Fibroblast of peridontal ligament (primary cell): ENCODE results near the gene ARHGEF33.

ENCODE experiments used
- DNase-seq: peaks from one replicate; pipeline ENCODE4 v3.0.0-alpha.2; 2010; ENCODE audit errors: extremely low read depth

Gene ARHGEF33

DNA sequence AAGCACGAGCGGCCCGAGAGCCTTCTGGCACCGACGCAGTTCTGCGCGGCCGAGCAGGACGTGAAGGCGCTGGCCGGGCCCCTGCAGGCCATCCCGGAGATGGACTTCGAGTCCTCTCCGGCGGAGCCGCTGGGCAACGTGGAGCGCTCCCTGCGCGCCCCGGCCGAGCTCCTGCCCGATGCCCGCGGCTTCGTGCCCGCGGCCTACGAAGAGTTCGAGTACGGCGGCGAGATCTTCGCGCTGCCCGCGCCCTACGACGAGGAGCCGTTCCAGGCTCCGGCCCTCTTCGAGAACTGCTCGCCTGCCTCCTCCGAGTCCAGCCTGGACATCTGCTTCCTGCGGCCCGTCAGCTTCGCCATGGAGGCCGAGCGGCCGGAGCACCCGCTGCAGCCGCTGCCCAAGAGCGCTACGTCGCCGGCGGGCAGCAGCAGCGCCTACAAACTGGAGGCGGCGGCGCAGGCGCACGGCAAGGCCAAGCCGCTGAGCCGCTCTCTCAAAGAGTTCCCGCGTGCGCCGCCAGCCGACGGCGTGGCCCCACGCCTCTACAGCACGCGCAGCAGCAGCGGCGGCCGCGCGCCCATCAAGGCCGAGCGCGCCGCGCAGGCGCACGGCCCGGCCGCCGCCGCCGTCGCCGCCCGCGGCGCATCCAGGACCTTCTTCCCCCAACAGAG lies 70.4 kb downstream of the ARHGEF33 start:
- peak; percentile 71 for DNase-seq

GRCh38 chr2:38960609-38961320 lies 71.1 kb downstream of the ARHGEF33 start:
- DNase-seq, result no peak

DNA sequence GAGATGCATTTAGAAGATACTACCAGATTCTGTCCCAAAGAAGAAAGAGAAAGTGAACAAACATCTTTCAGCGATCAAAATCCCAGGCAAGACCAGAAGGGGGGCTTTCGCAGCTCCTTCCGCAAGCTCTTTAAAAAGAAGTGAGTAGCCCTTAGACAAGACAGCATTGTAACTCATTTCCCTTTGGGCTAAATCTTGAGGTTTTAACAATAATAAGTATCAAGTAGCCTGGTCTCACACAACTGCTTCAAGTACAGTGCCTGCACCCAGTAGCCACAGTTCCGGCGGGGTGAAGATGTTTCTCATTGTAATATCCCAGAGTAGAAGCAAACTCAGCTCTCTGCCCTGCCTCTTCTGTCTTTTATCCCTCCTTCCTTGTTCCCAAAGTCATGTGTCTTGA lies 76.3 kb downstream of the ARHGEF33 start:
- no peak for DNase-seq

- no peak for DNase-seq
Measured at GRCh38 chr2:38966678-38967077, 77.0 kb downstream of the ARHGEF33 start.

DNA sequence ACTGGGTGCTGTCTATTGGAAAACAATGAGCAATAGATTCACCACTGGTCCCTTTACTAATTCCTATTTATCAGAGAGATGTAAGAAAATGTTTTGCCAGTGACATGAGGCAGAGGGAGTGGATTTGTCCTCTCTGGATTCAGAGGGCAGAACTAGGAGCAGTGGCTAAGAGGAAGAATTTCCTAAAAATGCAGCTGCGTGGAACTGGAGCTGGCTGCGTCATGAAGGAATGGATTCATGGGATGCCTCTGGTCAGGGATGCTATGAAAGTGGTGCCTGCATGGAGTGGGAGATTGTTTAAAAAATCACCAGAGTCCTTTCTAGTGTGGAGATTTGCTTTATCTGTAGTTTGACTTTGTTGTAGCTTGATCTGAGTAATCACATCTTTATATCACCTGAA lies 78.3 kb downstream of the ARHGEF33 start:
- no peak for DNase-seq

DNA sequence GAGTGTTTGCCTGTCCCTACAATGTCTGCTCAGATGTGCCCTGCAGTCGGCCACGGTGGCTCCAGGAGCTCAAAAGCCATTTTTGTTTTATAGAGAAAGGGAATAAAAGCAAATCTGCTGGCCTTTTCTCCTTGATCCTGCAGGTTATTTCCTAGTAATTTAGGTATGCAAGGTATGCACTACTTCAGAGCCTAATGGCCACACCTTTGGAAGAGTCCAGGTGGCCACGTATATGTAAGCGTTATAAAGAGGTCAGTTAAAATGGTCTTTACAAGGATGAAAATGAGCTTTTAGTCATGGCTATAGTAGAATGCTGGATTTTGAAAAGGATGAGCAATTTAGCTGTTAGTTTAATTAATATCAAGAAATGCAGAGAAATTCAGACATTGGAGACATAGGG lies 81.7 kb downstream of the ARHGEF33 start:
- no peak for DNase-seq

DNA sequence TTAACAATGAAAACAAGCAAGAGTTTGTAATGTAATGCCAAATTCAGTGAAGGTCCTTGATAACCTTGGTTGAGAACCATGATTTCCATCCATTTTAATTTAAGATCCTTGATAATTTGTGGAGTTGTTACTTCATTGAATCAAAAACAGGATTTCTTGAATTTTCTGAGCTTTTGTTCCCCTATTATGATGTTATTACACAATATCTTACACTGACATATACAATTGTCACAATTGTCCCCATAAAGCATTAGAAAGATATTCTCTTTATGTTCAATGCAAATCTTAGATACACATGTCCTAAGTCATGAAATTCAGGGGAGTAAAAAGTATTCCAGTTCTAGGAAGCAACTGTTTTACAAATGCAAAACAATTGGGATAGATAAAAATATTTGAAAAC lies 83.6 kb downstream of the ARHGEF33 start:
- DNase-seq, result no peak

DNA sequence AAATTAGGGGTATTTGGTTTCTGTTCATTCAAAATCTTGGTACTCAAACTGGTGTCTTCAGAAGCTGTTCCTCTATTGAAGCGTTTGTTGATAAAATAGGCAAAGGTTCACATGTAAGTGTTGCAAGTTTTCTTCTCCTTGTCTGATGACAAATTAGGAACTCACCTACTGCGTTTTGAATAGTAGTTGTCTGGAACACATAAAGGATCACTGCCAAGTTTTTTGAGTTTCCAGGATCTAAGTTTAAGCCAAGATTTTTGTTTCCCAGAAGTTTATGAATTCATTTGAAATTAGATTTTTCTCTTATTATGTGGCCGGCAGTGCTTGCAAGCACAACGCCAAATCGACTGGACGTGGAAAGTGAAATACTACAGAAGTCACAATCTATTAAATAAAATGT lies 85.4 kb downstream of the ARHGEF33 start:
- peak; percentile 9 for DNase-seq

DNA sequence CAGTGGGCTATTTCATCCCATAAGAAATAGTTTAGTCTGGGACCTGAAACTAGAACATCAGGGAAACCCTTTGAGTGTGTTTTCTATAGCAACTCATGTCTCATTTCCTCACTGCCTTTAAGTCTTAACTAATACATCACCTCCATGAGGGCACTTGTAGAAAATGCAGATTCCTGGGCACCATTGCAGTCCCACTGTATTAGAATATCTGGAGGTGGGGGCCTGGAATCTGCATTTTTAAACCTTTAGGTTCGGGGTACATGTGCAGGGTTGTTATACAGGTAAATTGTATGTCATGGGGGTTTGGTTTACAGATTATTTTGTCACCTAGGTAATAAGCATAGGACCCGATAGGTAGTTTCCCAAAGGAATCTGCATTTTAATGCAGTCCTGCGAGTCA lies 87.4 kb downstream of the ARHGEF33 start:
- no peak for DNase-seq

DNA sequence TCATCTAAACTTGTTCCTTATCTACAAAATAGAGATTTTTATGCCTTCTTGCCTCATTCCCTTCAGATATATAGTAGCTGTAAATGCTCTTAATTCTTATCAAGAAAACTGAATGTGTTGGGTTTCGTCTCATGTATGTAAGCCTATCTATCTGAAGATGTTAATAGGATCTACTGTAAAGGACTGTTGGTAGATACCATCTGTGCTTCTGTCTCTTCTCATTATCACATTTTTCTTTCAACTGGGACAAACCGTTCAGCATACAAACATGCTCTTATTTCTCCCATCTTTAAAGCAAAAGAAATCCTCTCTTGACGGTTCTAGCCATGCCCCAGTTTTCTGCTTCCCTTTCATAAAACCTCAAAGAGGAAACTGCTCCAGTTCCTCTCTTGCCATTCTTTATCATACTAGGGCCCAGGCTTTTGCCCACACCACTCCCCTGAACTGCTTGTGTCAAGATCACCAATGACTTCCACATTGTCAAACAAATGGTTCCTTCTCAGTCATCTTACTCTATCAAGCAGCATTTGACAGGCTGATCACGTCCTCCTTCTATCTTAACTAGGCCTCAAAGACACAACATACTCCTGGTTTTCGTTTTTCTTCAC lies 88.7 kb downstream of the ARHGEF33 start:
- no peak for DNase-seq

GRCh38 chr2:38978908-38979307 lies 89.2 kb downstream of the ARHGEF33 start:
- DNase-seq, result no peak

- DNase-seq, result no peak
Measured at GRCh38 chr2:38981003-38981669, 91.5 kb downstream of the ARHGEF33 start.

DNA sequence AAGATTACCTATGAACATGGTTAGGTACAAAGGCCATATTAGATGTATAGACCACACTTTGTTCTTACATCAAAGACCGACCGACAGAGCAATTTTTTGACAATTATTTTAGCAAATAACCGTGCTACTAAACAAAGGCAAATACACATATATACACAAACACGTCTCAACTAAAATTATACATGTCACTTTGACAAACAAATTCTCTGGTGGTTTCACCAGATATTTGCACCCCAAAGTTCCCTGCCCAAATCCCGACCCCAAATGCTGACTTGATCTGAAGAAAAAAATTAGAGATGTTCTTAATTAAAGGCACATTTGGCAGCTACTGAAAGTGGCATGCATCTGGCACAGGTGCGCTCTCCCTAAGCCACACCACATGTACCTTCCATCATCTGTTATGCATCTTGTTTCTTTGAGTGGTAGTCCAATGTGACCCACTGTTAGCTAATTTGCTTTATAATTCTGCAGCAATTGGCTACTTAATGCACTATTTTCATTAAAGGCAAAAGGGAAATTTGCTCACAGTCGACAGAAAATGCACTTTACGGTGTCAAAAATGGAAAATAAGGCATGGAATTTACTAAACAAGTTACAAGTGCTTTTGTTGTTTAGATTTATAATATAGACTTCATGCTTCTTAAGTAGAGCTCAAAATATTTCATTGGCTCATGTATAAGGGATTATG lies 92.1 kb downstream of the ARHGEF33 start:
- DNase-seq, result no peak

GRCh38 chr2:38982498-38982897 lies 92.8 kb downstream of the ARHGEF33 start:
- no peak for DNase-seq

- no peak for DNase-seq
Measured at GRCh38 chr2:38988716-38989115, 99.0 kb downstream of the ARHGEF33 start.

DNA sequence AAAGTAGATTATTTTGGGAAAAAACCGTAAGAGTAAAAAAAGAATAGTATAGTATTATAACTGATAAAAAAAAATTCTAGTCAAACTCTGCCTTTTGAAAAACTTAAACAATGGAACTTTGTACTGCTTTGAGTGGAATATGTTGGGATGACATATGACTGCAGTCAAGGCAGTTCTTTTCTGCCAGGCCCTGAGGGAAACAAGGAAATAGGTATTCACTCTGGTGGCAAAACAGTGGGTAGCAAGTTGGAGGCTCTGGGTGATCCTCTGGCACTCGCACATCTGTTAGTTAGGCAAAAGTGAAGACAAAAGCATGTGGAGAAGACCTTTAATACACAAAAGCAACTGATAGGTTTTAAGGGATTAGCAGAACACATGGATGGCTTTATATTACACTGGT lies 102.2 kb downstream of the ARHGEF33 start:
- DNase-seq, result no peak

- DNase-seq, result peak; percentile 99
Measured at GRCh38 chr2:38997781-38998180, 108.1 kb downstream of the ARHGEF33 start.

DNA sequence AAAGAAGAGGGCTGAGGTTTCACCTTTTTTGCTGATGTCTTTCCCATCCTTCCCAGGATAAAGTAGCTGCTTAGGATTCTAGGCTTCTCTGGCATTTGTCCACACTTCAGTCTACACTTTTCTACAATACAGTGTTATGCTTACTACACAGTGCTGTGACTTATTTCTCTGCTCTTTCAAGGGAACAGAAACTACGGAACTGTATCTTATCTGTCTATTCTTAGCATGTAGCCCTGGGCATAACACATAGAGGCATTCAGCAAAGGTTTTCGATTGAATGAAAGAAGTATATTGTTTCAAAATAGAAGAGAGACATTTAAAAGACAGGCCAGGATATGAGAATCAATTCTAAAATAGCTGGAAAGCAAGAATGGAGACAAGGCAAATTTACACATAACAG lies 110.9 kb downstream of the ARHGEF33 start:
- DNase-seq, result no peak

DNA sequence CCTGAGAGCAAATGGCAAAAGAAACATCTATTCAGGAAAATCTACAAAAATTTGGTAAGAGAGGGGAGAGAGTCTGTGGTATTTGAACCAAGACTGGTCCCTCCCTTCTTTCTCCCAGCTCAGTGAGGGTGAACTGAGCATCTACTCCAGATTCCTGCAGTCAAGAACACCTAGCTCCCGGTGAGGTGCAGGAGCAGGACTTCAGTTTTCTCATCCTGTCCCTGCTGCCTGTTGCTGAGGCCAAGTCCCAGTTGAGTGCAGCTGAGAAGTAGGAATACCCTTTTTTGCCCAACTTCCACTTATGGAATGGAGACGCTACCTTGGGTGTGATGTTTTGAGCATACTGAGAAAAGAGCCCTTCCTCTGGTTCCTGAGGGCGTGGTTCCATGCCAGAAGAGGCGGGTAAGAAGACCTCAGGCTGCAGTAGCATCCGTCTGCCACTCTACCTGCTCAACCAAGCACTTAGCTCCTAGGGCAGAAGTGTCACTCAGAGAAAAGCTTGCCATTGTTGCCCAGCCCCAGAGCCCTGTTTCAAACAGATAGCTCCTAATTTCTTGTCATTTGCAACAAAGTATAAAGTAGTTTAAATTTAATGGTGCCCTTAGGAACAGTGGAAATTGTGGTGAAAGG lies 118.3 kb downstream of the ARHGEF33 start:
- no peak for DNase-seq

GRCh38 chr2:39008665-39009064 lies 119.0 kb downstream of the ARHGEF33 start:
- no peak for DNase-seq

GRCh38 chr2:39013871-39014270 lies 124.2 kb downstream of the ARHGEF33 start:
- DNase-seq, result no peak

GRCh38 chr2:39015424-39015823 lies 125.7 kb downstream of the ARHGEF33 start:
- DNase-seq, result no peak
